K562 (cell line): ENCODE results near the gene ZNF77. TPM values are rescaled to one million over a fixed set of nuclear protein-coding genes. Genes with fewer than 3 reads are reported as not detected.
A peak's percentile ranks its signal among the peaks of the same experiment; 100 is the strongest.

Experiments
- ATF4 ChIP-seq: fragments of 450-650 bp; formaldehyde crosslinking; IDR thresholded peaks from 2 replicates; pipeline ENCODE4 v1.4.0; 2022; ENCODE audit warnings: mild to moderate bottlenecking, moderate library complexity
- CBFA2T2 ChIP-seq: fragments of 450-650 bp; conservative IDR thresholded peaks from 2 replicates; pipeline ENCODE4 v1.6.1; 2017; ENCODE audit warnings: mild to moderate bottlenecking
- CREM ChIP-seq: IDR thresholded peaks from 2 replicates; pipeline ENCODE4 v1.6.1; 2014; ENCODE audit warnings: antibody characterized with exemption, low read depth
- CUX1 ChIP-seq: fragments of 200-800 bp; sonication (Bioruptor generic); IDR thresholded peaks from 2 replicates; pipeline ENCODE4 v1.6.1; 2016; ENCODE audit warnings: missing genetic modification characterization, missing compliant biosample characterization
- FOXA1 ChIP-seq: fragments of 450-650 bp; IDR thresholded peaks from 2 replicates; pipeline ENCODE4 v1.6.1; 2016; ENCODE audit warnings: mild to moderate bottlenecking, borderline replicate concordance
- HBP1 ChIP-seq: fragments of 450-650 bp; formaldehyde crosslinking; IDR thresholded peaks from 2 replicates; pipeline ENCODE4 v1.4.0; 2022; ENCODE audit warnings: missing genetic modification characterization
- HDAC3 ChIP-seq: fragments of 450-650 bp; IDR thresholded peaks from 2 replicates; pipeline ENCODE4 v1.6.1; 2018; ENCODE audit warnings: borderline replicate concordance, mild to moderate bottlenecking, moderate library complexity; ENCODE audit not compliant: partially characterized antibody
- JUN ChIP-seq, 2 experiments: sonication (generic) in 1 of 2; formaldehyde crosslinking in 1 of 2; IDR thresholded peaks; 2 replicates each; pipeline versions ENCODE4 v1.6.1 to v1.8.0; 2012 to 2022; ENCODE audit warnings: borderline replicate concordance in 2 of 2, mild to moderate bottlenecking in 2 of 2, improper control_type of control experiment in 1 of 2, low read depth in 1 of 2, low read length in 1 of 2, missing genetic modification reagents in 1 of 2
- JUND ChIP-seq, 2 experiments: IDR thresholded peaks; 2 replicates in 1 of 2; 3 replicates in 1 of 2; pipeline ENCODE4 v1.6.1; 2011; ENCODE audit warnings: borderline replicate concordance in 2 of 2, low read depth in 2 of 2, low read length in 2 of 2, improper control_type of control experiment in 1 of 2, missing biosample characterization in 1 of 2, missing genetic modification characterization in 1 of 2, missing genetic modification reagents in 1 of 2
- OTX1 ChIP-seq: fragments of 450-650 bp; formaldehyde crosslinking; IDR thresholded peaks from 2 replicates; pipeline ENCODE4 v1.4.0; 2022; ENCODE audit warnings: mild to moderate bottlenecking
- POLR3A ChIP-seq: IDR thresholded peaks from 2 replicates; pipeline ENCODE4 v1.6.1; 2011; ENCODE audit warnings: borderline replicate concordance, mild to moderate bottlenecking, moderate library complexity; ENCODE audit not compliant: insufficient read length, insufficient read depth; ENCODE audit errors: extremely low read depth
- RFX1 ChIP-seq: fragments of 450-650 bp; IDR thresholded peaks from 2 replicates; pipeline ENCODE4 v1.6.1; 2016; ENCODE audit warnings: mild to moderate bottlenecking, moderate library complexity
- SMAD3 ChIP-seq: fragments of 450-650 bp; formaldehyde crosslinking; conservative IDR thresholded peaks from 2 replicates; pipeline ENCODE4 v1.4.0; 2020; ENCODE audit warnings: mild to moderate bottlenecking
- ZNF436 ChIP-seq: fragments of 250-450, 450-650 bp; sonication (Bioruptor Pico); formaldehyde crosslinking; IDR thresholded peaks from 2 replicates; pipeline ENCODE4 v1.7.0; 2020; ENCODE audit warnings: mild to moderate bottlenecking
- polyA plus RNA-seq, 8 experiments: library from polyadenylated mRNA; depleted of rRNA in 4 of 8; stranded (reverse) in 5 of 8; unstranded in 3 of 8; fragments of >200 nt; fragmentation: Nextera tagmentation in 2 of 8; fragmentation: Illumina TruSeq in 1 of 8; extraction: Ambion mirVana in 2 of 8; extraction: Trizol in 1 of 8; gene quantifications; 2 replicates each; pipeline versions ENCODE4 v1.2.1 to v1.2.3, GENCODE V29; 2011 to 2014; ENCODE audit warnings: inconsistent platforms in 1 of 8, missing spikeins in 1 of 8
- total RNA-seq, 7 experiments: library from RNA; depleted of rRNA in 6 of 7; stranded (reverse); fragments of >200 nt in 6 of 7; fragmentation: Illumina TruSeq in 2 of 7; extraction: Trizol in 2 of 7; gene quantifications; 2 replicates each; pipeline versions ENCODE4 v1.2.1 to v1.2.3, GENCODE V29; 2011 to 2021; ENCODE audit warnings: low replicate concordance in 1 of 7
- TF ChIP-seq, protein P1 (sequence below): sonication (generic); formaldehyde crosslinking; IDR thresholded peaks from 2 replicates; pipeline ENCODE4 v1.8.1; 2023; ENCODE audit warnings: mild to moderate bottlenecking, missing genetic modification reagents
- TF ChIP-seq, protein P2 (sequence below): fragments of 250-450 bp; sonication (Bioruptor Pico); IDR thresholded peaks from 2 replicates; pipeline ENCODE4 v1.8.0; 2022; ENCODE audit warnings: inconsistent platforms

The ZNF77 gene
- total and polyA plus RNA-seq, 9 of the 15 experiments (the other 6 are each of a cell fraction or from before 2014, with no cell fraction given) = 4.3 to 14.5 (median 7.7) TPM

- TF ChIP-seq CUX1 (peak; percentile 93), HDAC3 (peak; percentile 98), POLR3A (no peak), HBP1 (CRISPR knock-in tag) (no peak), CBFA2T2 (peak; percentile 98), ATF4 (CRISPR knock-in tag) (0 out of 2 replicates have a peak, but pooled peaks have one; percentile 7), ZNF436 (CRISPR knock-in tag) (no peak), CREM (peak; percentile 66), RFX1 (peak; percentile 91), OTX1 (CRISPR knock-in tag) (no peak), JUN (IDR thresholded peaks at IDR 0.05; ENCODE audit: borderline replicate concordance, low read depth, low read length) (no peak), JUN (CRISPR knock-in tag; IDR thresholded peaks at IDR 0.05; ENCODE audit: borderline replicate concordance) (no peak), FOXA1 (no peak), JUND (IDR thresholded peaks at IDR 0.05; ENCODE audit: borderline replicate concordance, low read depth, low read length) (peak; percentile 69; the same call in 1 of the 2 replicates), JUND (tag; IDR thresholded peaks at IDR 0.05; ENCODE audit: borderline replicate concordance, low read depth, low read length) (no peak; the same call in 2 of the 3 replicates), SMAD3 (CRISPR knock-in tag) (peak; percentile 80; the same call in 1 of the 2 replicates)
- TF ChIP-seq, protein P1, sequence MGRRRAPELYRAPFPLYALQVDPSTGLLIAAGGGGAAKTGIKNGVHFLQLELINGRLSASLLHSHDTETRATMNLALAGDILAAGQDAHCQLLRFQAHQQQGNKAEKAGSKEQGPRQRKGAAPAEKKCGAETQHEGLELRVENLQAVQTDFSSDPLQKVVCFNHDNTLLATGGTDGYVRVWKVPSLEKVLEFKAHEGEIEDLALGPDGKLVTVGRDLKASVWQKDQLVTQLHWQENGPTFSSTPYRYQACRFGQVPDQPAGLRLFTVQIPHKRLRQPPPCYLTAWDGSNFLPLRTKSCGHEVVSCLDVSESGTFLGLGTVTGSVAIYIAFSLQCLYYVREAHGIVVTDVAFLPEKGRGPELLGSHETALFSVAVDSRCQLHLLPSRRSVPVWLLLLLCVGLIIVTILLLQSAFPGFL = no peak
- TF ChIP-seq, protein P2, sequence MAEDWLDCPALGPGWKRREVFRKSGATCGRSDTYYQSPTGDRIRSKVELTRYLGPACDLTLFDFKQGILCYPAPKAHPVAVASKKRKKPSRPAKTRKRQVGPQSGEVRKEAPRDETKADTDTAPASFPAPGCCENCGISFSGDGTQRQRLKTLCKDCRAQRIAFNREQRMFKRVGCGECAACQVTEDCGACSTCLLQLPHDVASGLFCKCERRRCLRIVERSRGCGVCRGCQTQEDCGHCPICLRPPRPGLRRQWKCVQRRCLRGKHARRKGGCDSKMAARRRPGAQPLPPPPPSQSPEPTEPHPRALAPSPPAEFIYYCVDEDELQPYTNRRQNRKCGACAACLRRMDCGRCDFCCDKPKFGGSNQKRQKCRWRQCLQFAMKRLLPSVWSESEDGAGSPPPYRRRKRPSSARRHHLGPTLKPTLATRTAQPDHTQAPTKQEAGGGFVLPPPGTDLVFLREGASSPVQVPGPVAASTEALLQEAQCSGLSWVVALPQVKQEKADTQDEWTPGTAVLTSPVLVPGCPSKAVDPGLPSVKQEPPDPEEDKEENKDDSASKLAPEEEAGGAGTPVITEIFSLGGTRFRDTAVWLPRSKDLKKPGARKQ (CRISPR knock-in tag) = no peak
These were observed 5.1 kb upstream of the ZNF77 start (continued) for GRCh38 chr19:2949939-2950285.
